Myocyte (in vitro differentiated cells): ENCODE results near the gene PWWP2A. TPM values are rescaled to one million over a fixed set of nuclear protein-coding genes. Genes with fewer than 3 reads are reported as not detected.
A peak's percentile ranks its signal among the peaks of the same experiment; 100 is the strongest.
"Not testable (repeated sequence)": the region's sequence is repeated elsewhere in the genome, so short reads cannot be mapped to it uniquely, and the experiment has no call there.

ENCODE experiments used
- DNase-seq: peaks from one replicate; pipeline ENCODE4 v3.0.0-alpha.2; 2012; ENCODE audit warnings: low read depth
- total RNA-seq: library from RNA; depleted of rRNA; stranded (reverse); fragments of >200 nt; gene quantifications from 2 replicates; pipeline ENCODE4 v1.2.3, GENCODE V29; 2014

PWWP2A gene
- total RNA-seq, 1 donor from 2014 or later, result 23.3 TPM

DNA sequence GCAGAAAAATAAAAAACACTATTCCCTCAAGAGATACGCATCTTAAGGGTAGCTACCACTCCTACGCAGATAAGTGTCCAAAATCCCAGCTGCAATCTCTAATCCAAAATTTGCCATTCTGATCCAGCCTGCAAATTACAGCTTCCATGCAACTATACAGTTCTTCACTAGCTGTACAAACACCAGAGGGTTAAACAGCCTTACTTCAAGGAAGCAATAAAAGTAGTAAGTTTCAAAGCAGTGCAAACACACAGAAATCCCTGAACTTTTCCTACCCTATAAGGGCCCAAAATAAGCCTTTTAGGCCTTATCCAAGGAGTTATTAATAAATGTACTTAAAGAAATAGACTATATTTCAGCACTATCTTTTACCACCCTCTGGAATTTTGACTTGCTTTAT is 39.5 kb downstream of the PWWP2A start:
- no peak for DNase-seq

DNA sequence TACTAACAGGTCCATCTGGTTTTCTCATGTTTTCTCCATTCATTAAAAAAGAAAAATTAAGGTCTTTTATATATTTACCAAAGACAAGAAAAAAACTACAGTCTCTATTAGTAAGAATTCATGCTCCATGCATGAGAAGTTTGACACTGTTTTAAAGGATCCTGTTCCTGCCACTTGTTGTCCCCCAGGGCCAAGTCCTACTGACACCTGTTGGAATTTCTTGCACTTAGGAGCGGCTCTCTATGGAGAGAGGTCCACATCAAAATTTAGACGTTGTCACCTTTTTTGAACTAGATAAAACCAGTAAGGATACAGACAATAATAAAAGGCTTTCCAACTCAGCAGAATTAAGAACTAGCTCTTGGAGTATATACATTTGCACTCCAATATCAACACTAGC is 42.3 kb downstream of the PWWP2A start:
- no peak for DNase-seq

DNA sequence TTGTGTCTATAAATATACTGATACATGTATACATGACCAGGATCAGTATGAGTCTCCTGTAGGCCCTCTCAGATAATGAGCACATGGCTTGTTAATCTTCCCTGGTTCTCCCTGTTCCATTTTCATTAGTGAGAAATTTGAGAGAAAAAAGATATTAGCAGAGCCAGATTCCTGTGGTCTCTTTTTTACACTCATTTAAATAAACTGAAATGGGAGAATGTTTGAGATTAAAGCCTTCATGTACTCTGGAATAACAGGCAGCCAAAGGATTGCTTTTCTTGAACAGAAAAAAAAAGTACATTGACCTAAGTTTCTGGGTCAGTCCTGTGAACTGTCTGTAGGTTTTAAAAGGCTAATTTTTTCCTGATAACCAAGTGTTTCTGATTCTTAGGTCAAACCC is 44.2 kb downstream of the PWWP2A start:
- DNase-seq, result no peak

DNA sequence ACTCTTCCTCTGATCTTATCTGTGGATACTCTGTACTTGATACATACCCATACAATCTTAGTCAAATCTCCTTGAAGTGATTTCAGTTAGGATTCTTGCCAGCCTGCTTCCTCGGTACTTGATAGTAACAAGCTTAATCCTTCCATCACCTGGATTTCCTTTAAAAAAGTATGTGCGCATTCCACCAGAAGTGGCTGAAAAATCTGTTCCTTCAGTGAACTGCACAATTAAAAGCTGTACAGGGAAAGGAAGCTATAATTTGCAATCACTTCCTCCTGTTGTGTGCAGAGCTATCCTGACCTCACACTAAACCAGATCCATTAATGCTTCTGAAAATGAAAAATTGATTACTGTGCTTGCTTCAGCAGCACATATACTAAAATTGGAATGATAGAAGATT is 47.3 kb downstream of the PWWP2A start:
- no peak for DNase-seq

DNA sequence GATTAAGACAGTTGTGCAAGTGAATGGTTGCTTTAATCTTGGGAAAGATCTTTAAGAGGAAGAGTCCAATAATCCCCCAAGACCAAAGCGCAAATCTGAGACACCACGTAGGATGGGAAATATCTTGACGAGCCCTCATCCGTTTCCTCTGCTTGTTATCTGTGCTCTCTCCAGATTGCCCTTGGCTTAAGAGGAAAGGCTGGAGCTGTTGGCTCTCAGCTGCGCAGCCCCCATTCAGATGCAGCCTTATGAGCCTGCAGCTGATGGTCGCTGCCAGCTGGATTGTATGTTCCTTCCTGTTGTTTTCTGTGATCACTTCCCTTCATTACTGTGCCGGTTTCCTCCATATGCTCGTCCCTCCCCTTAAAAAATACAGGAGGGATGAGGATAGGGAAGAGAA is 47.7 kb downstream of the PWWP2A start:
- DNase-seq, result no peak

DNA sequence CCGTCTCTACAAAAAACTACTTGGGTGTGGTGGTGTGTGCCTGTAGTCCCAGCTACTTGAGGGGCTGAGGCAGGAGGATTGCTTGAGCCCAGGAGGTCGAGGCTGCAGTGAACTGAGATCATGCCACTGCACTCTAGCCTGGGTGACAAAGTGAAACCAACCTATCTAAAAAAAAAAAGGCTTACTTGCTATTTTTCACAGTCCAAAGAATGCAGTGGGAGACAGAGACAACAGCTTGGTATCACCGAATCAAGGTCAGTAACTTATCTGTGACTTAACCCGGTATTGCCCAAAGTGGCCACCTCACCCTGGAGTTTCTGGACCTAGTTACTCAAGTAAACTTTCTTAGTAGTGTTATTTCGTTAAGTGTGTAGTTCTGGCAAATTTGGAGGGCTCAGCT is 50.1 kb downstream of the PWWP2A start:
- DNase-seq, result not testable (repeated sequence)

DNA sequence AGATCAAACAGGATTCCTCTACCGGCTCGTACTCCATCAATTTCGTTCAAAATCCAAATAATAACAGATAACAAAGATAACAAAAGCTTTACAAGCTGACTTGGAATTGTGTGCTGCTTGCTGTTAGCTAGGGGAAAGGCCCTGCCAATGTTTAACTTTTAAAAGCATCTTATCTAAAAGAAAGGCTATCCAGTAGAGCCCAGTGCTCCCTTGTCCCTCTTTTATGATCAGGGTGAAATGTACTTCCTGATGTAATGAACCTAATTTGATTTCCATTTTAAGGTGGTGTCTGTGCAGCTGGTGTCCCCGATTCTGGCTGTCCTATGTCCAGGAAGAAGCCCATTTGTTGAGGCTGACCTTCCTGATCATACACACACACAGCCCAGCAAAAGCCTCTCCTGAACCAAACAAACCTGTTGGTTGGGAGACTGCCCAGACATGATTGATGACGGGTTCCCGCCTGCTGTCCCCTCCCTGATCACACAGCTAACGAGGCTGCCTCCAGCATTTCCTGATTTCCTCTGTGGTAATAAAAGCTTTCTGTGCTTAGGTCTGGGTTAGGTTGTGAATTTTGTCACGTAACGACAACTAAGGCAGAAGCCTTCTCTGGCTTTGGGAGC is 54.1 kb downstream of the PWWP2A start:
- DNase-seq, result no peak

DNA sequence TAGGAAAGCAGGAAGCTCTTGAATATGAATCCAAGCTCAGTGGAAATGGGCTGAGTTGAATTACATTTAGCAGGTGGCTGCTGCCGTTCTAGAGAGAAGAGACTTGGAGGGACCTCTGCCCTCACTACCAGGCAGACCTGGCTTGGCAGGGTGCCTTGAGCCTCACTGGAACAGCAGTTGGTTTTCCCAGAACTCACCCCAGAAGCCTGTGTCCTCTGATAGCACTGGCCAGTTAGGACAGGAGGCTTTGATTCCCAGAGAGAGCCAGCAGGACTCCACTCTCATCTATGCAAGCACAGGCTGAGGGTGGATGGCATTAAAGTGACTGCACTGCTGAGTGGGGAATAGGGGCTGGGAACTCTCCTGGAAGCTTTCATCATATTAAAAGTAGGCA is 54.8 kb downstream of the PWWP2A start:
- peak; percentile 8 for DNase-seq

DNA sequence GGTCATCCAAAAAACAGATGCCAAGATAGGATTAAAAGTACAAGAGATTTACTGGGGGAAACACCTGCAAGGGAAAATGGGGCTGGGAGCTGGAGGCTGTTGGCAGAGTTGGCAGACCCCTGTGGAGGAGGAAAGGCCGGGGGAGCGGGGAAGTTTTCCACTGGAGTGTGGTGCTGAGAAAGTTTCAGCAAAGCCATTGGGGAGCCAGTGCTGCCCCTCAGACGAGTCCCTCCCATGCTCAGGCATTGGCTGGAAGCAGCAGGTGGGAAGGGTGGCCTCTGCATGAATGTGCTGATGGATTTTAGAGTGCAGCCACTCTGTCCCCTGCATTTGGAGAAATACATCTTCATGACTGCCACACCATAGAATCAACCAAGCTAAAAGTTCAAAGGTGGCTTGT is 57.5 kb downstream of the PWWP2A start:
- DNase-seq, result no peak

DNA sequence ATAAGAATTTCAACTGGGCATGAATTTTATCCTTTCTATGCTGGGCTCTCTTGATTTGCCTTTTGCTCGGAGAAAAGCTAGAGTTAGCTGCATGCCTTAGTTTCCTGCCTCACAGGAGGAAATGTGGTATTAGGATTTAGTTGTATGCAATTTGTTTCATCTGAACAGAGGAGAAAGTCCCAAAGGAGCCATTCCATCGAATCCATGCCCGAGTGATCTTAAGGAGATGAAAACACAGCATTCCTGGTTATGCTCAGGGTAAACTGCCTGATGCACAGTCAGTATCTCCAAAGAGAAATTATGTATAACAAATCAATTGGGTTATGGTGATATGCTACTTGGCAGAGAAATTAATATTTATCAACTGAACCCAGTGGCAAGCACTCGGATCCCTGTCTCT is 59.2 kb downstream of the PWWP2A start:
- no peak for DNase-seq

DNA sequence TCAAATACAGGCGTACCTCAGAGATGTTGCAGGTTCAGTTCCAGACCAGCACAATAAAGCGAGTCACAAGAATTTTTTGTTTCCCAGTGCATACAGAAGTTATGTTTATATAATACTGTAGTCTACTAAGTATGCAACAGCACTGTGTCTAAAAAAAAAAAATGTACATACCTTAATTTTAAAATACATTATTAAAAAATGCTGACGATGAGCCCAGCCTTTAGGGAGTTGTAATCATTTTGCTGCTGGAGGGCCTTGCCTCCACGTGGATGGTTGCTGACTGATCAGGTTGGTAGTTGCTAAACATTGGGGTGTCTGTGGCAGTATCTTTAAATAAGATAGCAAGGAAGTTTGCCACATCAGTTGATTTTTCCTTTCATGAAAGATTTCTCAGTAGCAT is 62.0 kb downstream of the PWWP2A start:
- DNase-seq, result no peak

DNA sequence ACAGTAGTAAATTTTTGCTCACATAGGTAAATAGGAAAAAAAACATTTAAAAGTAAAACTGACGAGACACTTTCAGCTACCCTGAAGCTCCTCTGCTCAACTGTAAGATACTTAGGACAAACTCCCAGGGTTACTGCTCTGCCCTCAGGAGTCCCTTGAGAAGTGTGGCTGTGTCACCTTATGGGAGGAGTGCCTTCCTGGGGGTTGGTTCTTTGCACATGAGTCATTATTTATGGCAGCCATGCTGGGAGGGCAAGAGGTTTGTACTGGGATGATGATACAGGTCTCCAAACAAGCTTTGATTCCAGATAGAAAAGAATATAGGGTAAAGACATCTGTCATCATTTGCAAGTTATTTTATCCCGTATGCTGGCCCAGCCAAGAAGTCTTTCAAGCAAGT is 64.4 kb downstream of the PWWP2A start:
- DNase-seq, result no peak

DNA sequence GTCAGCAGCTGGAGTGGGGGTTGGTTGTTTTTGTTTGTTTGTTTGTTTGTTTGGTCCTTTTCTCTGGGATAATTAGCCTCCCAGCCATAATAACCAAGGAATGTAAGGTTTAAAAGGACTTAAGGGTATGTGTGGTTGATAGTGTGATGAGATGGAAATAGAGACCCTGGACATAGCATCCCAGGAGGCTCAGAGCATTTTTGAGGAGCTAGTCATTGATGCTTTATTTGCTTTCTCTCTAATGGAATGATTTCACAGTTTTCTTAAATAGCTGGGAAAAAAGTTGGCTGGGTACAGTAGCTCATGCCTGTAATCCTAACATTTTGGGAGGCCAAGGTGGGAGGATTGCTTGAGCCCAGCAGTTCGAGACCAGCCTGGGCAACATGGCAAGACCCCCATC is 65.2 kb downstream of the PWWP2A start:
- DNase-seq, result no peak

DNA sequence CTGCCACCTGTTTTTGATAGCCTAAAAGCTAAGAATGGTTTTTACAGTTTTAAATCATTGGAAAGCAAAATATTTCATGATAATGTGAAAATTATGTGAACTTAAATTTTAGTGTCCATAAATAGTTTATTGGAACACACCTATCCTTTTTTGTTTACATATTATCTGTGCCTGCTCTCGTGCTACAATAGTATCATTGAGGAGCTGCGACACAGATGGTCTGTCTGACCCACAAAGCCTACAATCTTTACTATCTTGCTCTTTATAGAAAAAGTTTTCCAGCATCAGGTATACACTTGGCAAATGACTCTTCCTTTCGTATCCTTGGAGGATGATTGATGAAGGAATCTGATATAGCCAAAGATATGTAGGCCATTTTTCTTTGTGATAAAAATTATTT is 70.2 kb downstream of the PWWP2A start:
- DNase-seq, result no peak

DNA sequence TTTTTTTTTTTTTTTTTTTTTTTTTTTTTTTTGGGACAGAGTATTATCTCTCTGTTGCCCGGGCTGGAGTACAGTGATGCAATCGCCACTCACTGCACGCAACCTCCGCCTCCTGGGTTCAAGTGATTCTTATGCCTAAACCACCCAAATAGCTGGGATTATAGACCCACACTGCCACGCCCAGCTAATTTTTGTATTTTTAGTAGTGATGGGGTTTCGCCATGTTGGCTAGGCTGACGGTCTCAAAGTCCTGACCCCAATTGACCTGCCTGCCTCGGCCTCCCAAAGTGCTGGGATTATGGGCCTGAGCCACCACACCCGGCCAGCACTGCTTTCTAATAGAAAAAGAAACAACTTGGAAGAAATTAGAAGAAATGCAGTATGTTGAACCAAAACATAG is 71.1 kb downstream of the PWWP2A start:
- no peak for DNase-seq

DNA sequence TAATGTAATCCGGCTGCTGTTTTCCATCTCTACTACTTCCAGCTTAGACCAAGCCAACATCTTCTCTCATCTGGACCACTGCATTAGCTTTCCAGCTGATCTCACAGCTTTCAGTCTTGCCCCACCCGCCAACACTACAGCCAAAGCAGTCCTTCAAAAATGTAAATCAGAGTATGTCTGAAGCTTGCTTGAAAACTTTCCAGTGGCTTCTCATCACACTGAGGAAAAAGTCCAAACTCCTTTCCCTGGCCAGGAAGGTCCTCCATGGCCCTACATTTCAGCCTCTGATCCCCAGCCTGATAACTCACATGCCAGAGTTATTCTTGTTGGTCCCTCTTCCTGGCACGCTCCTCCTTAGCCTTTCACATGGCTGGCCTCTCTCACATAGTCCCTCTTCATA is 71.8 kb downstream of the PWWP2A start:
- DNase-seq, result no peak

DNA sequence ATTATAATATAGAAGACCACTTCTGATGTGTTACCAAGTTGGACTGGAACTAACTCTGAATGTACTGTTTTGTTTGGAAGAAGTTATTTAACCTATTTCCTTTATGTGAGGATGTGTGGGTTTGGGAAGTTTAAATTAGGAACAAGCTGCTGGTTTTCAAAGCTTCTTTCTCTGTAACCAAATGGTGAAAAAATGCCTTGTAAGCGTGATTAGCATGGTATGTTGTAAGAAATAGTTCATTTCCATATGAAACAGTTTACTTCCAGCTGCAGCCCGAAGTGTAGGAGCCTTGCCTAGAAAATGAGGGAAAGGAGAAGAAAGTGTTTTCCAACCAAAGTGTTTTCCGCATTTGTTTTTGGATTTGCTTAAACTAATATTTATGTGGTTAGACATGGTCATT is 74.3 kb downstream of the PWWP2A start:
- no peak for DNase-seq

DNA sequence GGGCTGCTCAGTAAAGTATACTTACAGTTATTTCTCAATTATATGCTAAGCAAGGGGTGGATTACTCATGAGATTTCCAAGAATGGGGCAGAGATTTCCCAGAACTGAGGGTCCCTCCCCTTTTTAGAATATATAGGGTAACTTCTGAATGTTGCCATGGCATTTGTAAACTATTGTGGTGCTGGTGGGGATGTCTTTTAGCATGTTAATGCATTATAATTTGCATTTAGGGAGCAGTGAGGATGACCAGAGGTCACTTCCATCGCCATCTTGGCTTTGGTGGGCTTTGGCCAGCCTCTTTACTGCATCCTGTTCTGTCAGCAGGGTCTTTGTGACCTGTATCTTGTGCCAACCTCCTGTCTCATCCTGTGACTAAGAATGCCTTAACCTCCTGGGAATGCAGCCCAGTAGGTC is 74.9 kb downstream of the PWWP2A start:
- DNase-seq, result no peak

DNA sequence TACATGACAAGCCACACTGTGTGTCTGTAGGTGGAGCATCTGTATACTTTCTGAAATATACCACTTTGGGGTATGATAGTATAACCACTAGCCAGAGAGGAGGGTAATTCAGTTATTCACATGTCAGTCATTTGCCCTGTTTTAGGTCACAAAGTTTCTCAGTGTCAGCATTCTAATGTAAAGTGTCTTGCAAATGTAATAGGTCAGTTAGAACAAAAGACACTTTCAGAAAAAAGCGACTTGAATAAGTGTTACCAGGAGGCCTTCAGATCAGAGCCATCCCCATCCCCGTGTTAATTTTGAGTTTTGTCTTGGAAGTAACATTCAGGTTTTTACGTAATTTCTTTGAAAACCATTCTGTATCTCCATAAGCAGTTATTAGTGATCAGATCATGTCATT is 76.6 kb downstream of the PWWP2A start:
- DNase-seq, result no peak

Other genes starting within 250 kb of the PWWP2A start
- 9.0 and 9.2 TPM in 2 replicates for gene ADRA1B, start 203.0 kb downstream of the PWWP2A start, total RNA-seq
- gene TTC1, start 110.3 kb downstream of the PWWP2A start, total RNA-seq, result 71.2 and 72.0 TPM in 2 replicates
- gene FABP6, start 110.1 kb upstream of the PWWP2A start, total RNA-seq, result not detected in 2 replicates
- 1.9 and 2.4 TPM in 2 replicates for gene CCNJL, start 193.1 kb upstream of the PWWP2A start, total RNA-seq